HG03066 (cell line): ENCODE measurements around the gene TTBK2.
"Not testable (repeated sequence)": the region's sequence is repeated elsewhere in the genome, so short reads cannot be mapped to it uniquely, and the experiment has no call there.

ENCODE experiments used
- ATAC-seq: cut with Tn5 transposase; IDR thresholded peaks from one replicate; pipeline ENCODE4 v1.9.1; 2021; ENCODE audit warnings: low read depth; ENCODE audit not compliant: unreplicated experiment

TTBK2 gene

GRCh38 chr15:42911058-42911592 is 9.5 kb downstream of the TTBK2 start:
- no peak for ATAC-seq

- no peak for ATAC-seq
Measured at GRCh38 chr15:42908538-42908937, 12.0 kb downstream of the TTBK2 start.

GRCh38 chr15:42903388-42904324 is 16.9 kb downstream of the TTBK2 start:
- no peak for ATAC-seq

GRCh38 chr15:42893911-42894310 is 26.7 kb downstream of the TTBK2 start:
- not testable (repeated sequence) for ATAC-seq

GRCh38 chr15:42891569-42891968 is 29.0 kb downstream of the TTBK2 start:
- ATAC-seq: no peak

GRCh38 chr15:42890161-42890913 is 30.2 kb downstream of the TTBK2 start:
- ATAC-seq: no peak

GRCh38 chr15:42887384-42887783 is 33.2 kb downstream of the TTBK2 start:
- not testable (repeated sequence) for ATAC-seq

GRCh38 chr15:42880121-42880520 is 40.5 kb downstream of the TTBK2 start:
- ATAC-seq: no peak

- no peak for ATAC-seq
Measured at GRCh38 chr15:42879443-42879842, 41.1 kb downstream of the TTBK2 start.

- ATAC-seq: no peak
Measured at GRCh38 chr15:42876224-42876623, 44.4 kb downstream of the TTBK2 start.

GRCh38 chr15:42868683-42869082 is 51.9 kb downstream of the TTBK2 start:
- ATAC-seq: no peak

GRCh38 chr15:42863572-42864239 is 56.9 kb downstream of the TTBK2 start:
- ATAC-seq: no peak

GRCh38 chr15:42858999-42859789 is 61.4 kb downstream of the TTBK2 start:
- ATAC-seq: no peak

- no peak for ATAC-seq
Measured at GRCh38 chr15:42858540-42858939, 62.0 kb downstream of the TTBK2 start.

- ATAC-seq: no peak
Measured at GRCh38 chr15:42854576-42854975, 66.0 kb downstream of the TTBK2 start.

- no peak for ATAC-seq
Measured at GRCh38 chr15:42849836-42850235, 70.7 kb downstream of the TTBK2 start.

- ATAC-seq: no peak
Measured at GRCh38 chr15:42848846-42849245, 71.7 kb downstream of the TTBK2 start.

GRCh38 chr15:42846647-42847046 is 73.9 kb downstream of the TTBK2 start:
- ATAC-seq: no peak

- ATAC-seq: no peak
Measured at GRCh38 chr15:42845581-42845980, 75.0 kb downstream of the TTBK2 start.

- ATAC-seq: no peak
Measured at GRCh38 chr15:42843699-42844098, 76.9 kb downstream of the TTBK2 start.
